Cardiac fibroblast (primary cell): Measurements from ENCODE around the gene CLGN.
A peak's percentile ranks its signal among the peaks of the same experiment; 100 is the strongest.

ENCODE experiments used
- DNase-seq, 2 donors: peaks; one replicate each; pipeline versions ENCODE4 v3.0.0 to v3.0.0-alpha.2; 2010; ENCODE audit warnings: low read depth in 2 of 2
- H3K4me3 ChIP-seq, 2 donors: replicated peaks in 1 of 2; 1 replicate in 1 of 2; 2 replicates in 1 of 2; pipeline ENCODE4 v1.5.1; 2011; ENCODE audit warnings: low read depth in 2 of 2, low read length in 2 of 2, mild to moderate bottlenecking in 2 of 2, moderate library complexity in 1 of 2
- TF ChIP-seq, protein P1 (sequence below): IDR thresholded peaks from one replicate; pipeline ENCODE4 v1.5.1; 2011; ENCODE audit warnings: low read depth, mild to moderate bottlenecking, low read length, inconsistent platforms

Gene CLGN

DNA sequence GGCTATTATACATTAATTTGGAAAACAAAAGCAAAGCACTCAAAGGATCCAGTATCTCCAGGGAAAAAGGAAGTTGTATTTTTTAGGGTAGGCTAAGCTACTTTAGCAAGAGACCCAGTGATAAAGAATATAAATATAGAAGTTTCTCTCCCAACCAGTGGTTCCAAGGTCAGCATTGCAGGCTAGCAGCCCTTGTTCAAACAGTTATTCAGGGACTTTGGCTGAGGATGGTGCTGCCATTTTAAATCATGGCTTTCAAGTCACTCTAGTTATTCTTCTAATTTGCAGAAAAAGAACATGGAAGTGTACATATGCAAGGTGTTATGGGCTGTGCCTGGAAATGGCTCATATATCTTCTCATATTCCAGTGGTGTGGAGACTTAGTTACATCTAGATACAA, 44.7 kb downstream of the CLGN start:
- DNase-seq, result no peak
- H3K4me3 ChIP-seq, result no peak overlapping the region
- TF ChIP-seq, protein P1, sequence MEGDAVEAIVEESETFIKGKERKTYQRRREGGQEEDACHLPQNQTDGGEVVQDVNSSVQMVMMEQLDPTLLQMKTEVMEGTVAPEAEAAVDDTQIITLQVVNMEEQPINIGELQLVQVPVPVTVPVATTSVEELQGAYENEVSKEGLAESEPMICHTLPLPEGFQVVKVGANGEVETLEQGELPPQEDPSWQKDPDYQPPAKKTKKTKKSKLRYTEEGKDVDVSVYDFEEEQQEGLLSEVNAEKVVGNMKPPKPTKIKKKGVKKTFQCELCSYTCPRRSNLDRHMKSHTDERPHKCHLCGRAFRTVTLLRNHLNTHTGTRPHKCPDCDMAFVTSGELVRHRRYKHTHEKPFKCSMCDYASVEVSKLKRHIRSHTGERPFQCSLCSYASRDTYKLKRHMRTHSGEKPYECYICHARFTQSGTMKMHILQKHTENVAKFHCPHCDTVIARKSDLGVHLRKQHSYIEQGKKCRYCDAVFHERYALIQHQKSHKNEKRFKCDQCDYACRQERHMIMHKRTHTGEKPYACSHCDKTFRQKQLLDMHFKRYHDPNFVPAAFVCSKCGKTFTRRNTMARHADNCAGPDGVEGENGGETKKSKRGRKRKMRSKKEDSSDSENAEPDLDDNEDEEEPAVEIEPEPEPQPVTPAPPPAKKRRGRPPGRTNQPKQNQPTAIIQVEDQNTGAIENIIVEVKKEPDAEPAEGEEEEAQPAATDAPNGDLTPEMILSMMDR, result no peak

DNA sequence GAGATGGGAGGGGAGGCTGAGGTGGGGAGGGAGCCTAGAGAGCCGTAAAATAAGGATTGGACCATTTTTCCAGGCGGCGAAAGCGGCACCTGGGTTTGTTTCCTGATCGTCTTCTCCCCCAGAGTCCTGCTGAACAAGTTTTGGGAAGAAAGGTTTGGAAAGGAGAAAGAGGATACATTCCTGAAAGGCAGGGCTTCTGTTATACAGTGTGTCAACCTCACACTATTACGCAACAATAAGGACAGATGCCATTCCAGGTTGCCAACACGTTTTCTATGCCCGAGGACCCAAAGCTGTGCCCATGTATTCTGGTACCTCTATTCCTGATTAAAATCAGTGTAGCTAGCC, 53.3 kb downstream of the CLGN start:
- DNase-seq, result no peak
- TF ChIP-seq, protein P1, result no peak
- H3K4me3 ChIP-seq, result peak overlapping the region; percentile 77 to 80

DNA sequence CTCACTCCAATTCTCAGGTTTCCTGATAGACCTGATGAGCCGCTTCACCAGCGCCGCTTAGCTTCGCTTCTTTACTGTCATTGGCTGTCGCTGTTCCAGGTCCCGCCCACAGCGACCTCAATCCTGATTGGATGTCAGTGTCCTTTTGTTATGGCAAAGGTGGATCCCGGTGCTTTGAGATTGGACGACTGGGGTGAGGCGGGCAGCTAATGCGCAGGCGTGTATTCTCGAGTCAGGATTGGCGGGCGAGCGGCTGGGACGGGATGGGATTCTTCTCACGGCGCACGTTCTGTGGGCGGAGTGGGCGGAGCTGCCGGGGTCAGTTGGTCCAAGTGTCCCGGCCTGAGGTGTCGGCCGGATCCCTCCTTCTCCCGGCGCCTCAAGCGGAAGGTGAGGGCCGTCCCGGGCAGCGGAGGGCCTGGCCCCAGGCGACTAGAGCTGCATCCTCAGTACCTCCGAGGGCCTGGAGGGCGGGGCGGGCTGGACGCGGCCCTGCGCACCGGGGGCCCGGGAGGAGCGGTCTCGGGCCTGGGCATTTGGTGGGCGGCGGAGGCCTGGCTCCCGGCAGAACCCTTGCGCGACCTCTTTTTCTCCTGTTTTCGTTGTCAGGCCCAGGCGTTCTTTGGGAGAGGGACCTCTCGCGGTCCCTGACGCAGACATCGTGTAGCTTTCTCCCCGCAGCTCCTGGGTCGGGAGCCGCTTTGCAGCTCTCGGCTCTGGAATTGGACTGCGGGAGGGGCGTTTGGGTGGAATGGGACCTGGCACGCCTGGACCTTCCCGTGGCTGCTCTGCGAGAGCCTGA, 53.9 kb downstream of the CLGN start, which contains the start of gene SCOC:
TSS of gene SCOC (plus strand) at position 319 of the 802 bp plus-strand sequence. CDS start 5,525 bp downstream, outside the sequence.
- peak; percentile 99 for DNase-seq
- peak within 1 kb of the TSS; percentile 77 to 80 for H3K4me3 ChIP-seq
- TF ChIP-seq, protein P1, result no peak

DNA sequence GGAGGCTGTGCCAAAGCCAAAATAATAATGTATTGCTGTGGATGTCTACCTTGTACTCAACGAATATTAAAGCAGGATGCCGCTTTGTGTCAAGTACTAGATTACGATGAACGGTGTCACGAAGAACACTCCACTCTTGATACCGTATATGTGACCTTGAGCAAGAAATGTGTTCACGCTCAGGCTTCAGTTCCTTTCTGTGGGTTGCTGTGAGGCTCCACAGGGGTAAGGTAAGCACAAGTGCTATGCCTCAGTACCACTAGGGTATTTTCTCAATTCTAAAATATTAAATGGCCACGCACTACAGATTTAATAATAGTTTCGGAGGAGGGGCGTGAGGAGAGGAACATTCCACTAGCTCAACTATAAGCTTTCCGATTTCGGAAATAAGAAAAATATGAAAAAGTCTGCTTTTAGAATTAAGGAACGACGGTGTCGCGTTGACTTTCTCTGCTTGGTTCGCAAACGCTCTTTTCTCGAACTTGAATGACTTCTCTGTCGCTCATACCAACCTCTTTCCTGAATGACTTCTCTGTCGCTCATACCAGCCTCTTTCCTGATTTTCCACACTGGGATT, 54.6 kb downstream of the CLGN start:
- peak; percentile 13 to 31 for DNase-seq
- peak overlapping the region; percentile 77 to 80 for H3K4me3 ChIP-seq
- TF ChIP-seq, protein P1, result peak; percentile 29

DNA sequence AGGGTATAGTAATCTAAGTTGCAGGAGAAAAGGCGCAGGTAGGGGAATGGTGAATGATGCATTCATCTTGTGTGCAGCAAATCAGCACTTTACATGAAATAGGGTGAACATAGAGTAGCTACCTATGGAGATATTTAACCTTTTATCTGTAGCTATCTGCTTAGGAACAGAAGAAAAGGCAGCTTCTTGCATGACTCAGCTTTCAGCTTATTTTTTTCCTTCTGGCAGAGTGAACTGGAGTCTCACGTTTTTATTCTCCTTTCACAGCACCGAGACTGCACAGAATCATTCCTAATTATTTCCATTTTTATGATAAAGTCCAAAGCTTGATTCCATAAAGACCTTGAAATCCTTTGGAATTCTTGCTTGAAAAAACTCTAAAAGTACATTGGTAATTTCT, 58.8 kb downstream of the CLGN start:
- no peak overlapping the region for H3K4me3 ChIP-seq
- no peak for DNase-seq
- TF ChIP-seq, protein P1, result no peak

GRCh38 chr4:140367738-140368137, 59.7 kb downstream of the CLGN start:
- no peak overlapping the region for H3K4me3 ChIP-seq
- DNase-seq, result peak; percentile 10 to 66
- TF ChIP-seq, protein P1, result no peak
